Measurements from ENCODE around the gene EXOSC10. TPM values are rescaled to one million over a fixed set of nuclear protein-coding genes. Genes with fewer than 3 reads are reported as not detected.
A peak's percentile ranks its signal among the peaks of the same experiment; 100 is the strongest.

EXOSC10 gene
- total and polyA plus RNA-seq, 9 of the 15 experiments (the other 6 are each of a cell fraction or from before 2014, with no cell fraction given), result 23.4 to 150 (median 105) TPM

DNA sequence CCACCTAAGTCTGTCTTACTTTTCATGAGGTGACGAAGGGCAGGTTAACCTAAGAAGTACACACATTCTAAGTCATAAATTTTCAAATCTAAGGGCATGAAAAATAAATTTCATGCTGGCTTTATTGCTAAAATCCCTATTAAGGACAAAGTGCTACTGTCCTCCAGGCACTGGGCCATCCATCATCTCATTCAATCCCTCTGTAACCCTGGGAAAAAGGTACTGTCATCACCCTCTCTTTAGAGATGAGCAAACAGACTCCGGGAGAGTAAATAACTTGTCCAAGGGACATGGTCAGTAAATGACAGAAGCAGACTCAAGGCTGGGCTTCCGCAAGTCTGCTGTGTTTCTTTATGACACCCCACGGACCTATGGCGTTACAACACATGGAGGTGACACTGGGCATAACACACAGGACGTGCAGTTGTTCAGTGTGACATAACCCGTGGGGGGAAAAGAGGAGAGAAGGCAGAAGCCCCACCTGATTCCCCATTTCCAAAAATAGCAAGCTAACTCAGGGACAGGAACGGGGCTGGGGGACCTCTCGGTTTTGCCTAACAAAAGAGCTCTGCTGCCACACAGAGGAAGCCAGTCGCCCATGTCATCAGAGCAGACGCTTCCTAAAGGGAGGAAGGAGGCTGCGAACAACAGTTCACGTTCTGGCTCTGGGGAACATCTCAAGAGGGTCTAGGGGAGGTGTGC lies 27.3 kb downstream of the EXOSC10 start:
- H2AFZ ChIP-seq (ENCODE audit: low read depth, low read length), result no peak overlapping the region
- H3K4me3 ChIP-seq, result no peak overlapping the region
- no peak overlapping the region for H3K9ac ChIP-seq (ENCODE audit: insufficient read depth in 1 of 2, low read depth in 2 of 2, low read length in 2 of 2)
- WGBS (ENCODE audit: insufficient coverage, low coverage, missing lambda C conversion rate), result 74% methylated on average over 13 of the region's 13 CpGs
- ATAC-seq (no peak), FAIRE-seq (no peak), DNase-seq (ENCODE audit: extremely low read depth in 1 of 4, low spot score in 3 of 4) (no peak)
- in situ Hi-C loops (cut with MboI), result no loop called here
- H3K4me2 ChIP-seq (ENCODE audit: insufficient read depth, low read length), result no peak overlapping the region
- intact Hi-C loops (cut with micrococcal nuclease), result no loop called here
- H4K20me1 ChIP-seq (replicated peaks; ENCODE audit: control insufficient read depth, insufficient read depth, low read length), result no peaks in the 10 kb centered on the region
- H3K79me2 ChIP-seq (ENCODE audit: control insufficient read depth, insufficient read depth, low read length), result no peaks in the 10 kb centered on the region
- BruUV-seq (replicated peaks), result no TSS peak
- no peaks in the 10 kb centered on the region for H3K4me1 ChIP-seq (replicated peaks in 1 of 2; ENCODE audit: control insufficient read depth in 2 of 2, insufficient read depth in 2 of 2, low read length in 2 of 2)
- no peaks in the 10 kb centered on the region for H3K9me3 ChIP-seq (replicated peaks; ENCODE audit: control insufficient read depth, insufficient read depth, low read depth, low read length)
- TF ChIP-seq HCFC1 (IDR thresholded peaks at IDR 0.05; ENCODE audit: low read depth, low read length) (no peak), GTF2A2 (tag; IDR thresholded peaks at IDR 0.05) (no peak)
- ChIA-PET CTCF (ENCODE audit: low intra/inter-chr PET ratio) (no interaction called here), POLR2A (interaction anchor here (0.6 to 1.5 kb wide), 3 partner anchors 9 to 13 kb away, joined by 3 read pairs; partner anchors contain the start of gene SRM)
- peaks cover 96% of the 10 kb centered on the region for H3K36me3 ChIP-seq (ENCODE audit: control insufficient read depth, insufficient read depth, low read length)
- H3K27ac ChIP-seq (ENCODE audit: extremely low read depth, low read depth, low read length), result no peak overlapping the region
- H3K27me3 ChIP-seq (ENCODE audit: control insufficient read depth in 2 of 2, insufficient read depth in 2 of 2, low read length in 2 of 2), result no peaks in the 10 kb centered on the region
- H3K9me1 ChIP-seq (ENCODE audit: control insufficient read depth, insufficient read depth, low read length), result no peaks in the 10 kb centered on the region

DNA sequence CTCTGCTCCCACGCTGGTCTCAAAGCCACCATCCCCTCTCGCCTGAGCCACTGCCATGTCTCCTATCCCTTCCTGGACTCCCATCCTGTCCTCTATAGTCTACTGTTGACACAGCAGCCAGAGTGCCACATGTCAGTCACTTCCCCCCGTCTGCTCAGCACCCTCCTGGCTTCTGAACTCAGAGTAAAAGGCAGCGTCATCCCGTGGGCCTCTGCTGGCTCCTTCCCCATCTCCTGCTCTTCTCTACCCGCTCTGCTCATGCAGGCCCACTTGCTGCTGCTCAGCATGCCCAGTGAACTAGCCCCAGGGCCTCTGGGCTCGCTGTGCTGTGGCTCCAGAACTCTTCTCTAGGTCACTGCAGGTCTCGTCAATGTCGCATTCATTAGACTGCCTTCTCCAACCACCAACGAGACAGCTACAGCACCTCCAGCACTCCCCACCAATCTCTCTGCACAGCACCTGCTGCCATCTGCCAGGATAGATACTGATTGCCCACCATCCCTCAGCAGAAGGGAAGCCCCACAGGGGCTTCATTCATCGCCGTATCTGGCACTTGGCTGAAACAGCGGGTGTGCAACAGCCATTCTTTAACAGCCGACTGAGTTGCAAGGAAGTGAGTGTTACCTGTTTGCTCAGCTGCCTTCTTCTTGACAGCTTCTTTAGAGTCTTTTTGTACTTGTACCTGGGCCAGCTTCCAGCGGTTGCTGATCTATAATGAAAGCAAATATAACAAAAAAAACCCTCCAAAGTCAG lies 28.0 kb downstream of the EXOSC10 start:
- H3K9ac ChIP-seq (ENCODE audit: insufficient read depth in 1 of 2, low read depth in 2 of 2, low read length in 2 of 2), result no peak overlapping the region
- H3K36me3 ChIP-seq (ENCODE audit: control insufficient read depth, insufficient read depth, low read length), result peaks cover 93% of the 10 kb centered on the region
- H3K4me3 ChIP-seq, result no peak overlapping the region
- no peaks in the 10 kb centered on the region for H3K9me1 ChIP-seq (ENCODE audit: control insufficient read depth, insufficient read depth, low read length)
- no peaks in the 10 kb centered on the region for H3K79me2 ChIP-seq (ENCODE audit: control insufficient read depth, insufficient read depth, low read length)
- H3K27me3 ChIP-seq (ENCODE audit: control insufficient read depth in 2 of 2, insufficient read depth in 2 of 2, low read length in 2 of 2), result no peaks in the 10 kb centered on the region
- no TSS peak for BruUV-seq (replicated peaks)
- H3K4me2 ChIP-seq (ENCODE audit: insufficient read depth, low read length), result no peak overlapping the region
- H2AFZ ChIP-seq (ENCODE audit: low read depth, low read length), result no peak overlapping the region
- no peak for FAIRE-seq
- CTCF ChIA-PET (ENCODE audit: low intra/inter-chr PET ratio), result no interaction called here
- no peaks in the 10 kb centered on the region for H4K20me1 ChIP-seq (replicated peaks; ENCODE audit: control insufficient read depth, insufficient read depth, low read length)
- intact Hi-C loops (cut with micrococcal nuclease), result no loop called here
- no peak overlapping the region for H3K27ac ChIP-seq (ENCODE audit: extremely low read depth, low read depth, low read length)
- DNase-seq (ENCODE audit: extremely low read depth in 1 of 4, low spot score in 3 of 4), result no peak
- WGBS (ENCODE audit: insufficient coverage, low coverage, missing lambda C conversion rate), result 86% methylated on average over 15 of the region's 15 CpGs
- POLR2A ChIA-PET, result interaction anchor here (1.1 to 1.9 kb wide), 3 partner anchors 10 to 41 kb away, joined by 3 to 8 read pairs (median 5); no protein-coding TSS in a partner anchor
- in situ Hi-C loops (cut with MboI), result no loop called here
- TF ChIP-seq POLR2A (conservative IDR thresholded peaks at IDR 0.05), result 0 out of 2 replicates have a peak, but pooled peaks have one; percentile 44
- no peak for TF ChIP-seq STAT5A (IDR thresholded peaks at IDR 0.05; ENCODE audit: borderline replicate concordance, low read length)
- no peaks in the 10 kb centered on the region for H3K4me1 ChIP-seq (replicated peaks in 1 of 2; ENCODE audit: control insufficient read depth in 2 of 2, insufficient read depth in 2 of 2, low read length in 2 of 2)
- no peak for ATAC-seq
- H3K9me3 ChIP-seq (replicated peaks; ENCODE audit: control insufficient read depth, insufficient read depth, low read depth, low read length), result no peaks in the 10 kb centered on the region

Measured in K562 (cell line).